Ascending aorta (tissue), 2 donors: ENCODE data around the gene ESPL1. TPM values are rescaled to one million over a fixed set of nuclear protein-coding genes. Genes with fewer than 3 reads are reported as not detected.
A peak's percentile ranks its signal among the peaks of the same experiment; 100 is the strongest.

ENCODE experiments used
- DNase-seq, 2 donors: peaks; one replicate each; pipeline ENCODE4 v3.0.0-alpha.2; 2019; ENCODE audit warnings: low spot score in 2 of 2
- H3K27ac ChIP-seq, 2 donors: fragments of 200-600 bp; sonication (generic); one replicate each; pipeline ENCODE4 v1.5.1; 2016 to 2017; ENCODE audit warnings: mild to moderate bottlenecking in 1 of 2
- H3K27me3 ChIP-seq: fragments of 200-600 bp; sonication (generic); one replicate; pipeline ENCODE4 v1.5.1; 2017
- H3K36me3 ChIP-seq, 2 donors: fragments of 200-600 bp; sonication (generic); one replicate each; pipeline ENCODE4 v1.5.1; 2016
- H3K4me1 ChIP-seq, 2 donors: fragments of 200-600 bp; sonication (generic); one replicate each; pipeline ENCODE4 v1.5.1; 2016 to 2017; ENCODE audit warnings: mild to moderate bottlenecking in 1 of 2
- H3K4me3 ChIP-seq, 2 donors: fragments of 200-600 bp; sonication (generic); one replicate each; pipeline ENCODE4 v1.5.1; 2016 to 2017; ENCODE audit warnings: mild to moderate bottlenecking in 1 of 2
- H3K9me3 ChIP-seq, 2 donors: fragments of 200-600 bp; sonication (generic); one replicate each; pipeline ENCODE4 v1.5.1; 2016
- CTCF ChIP-seq, 3 experiments: fragments of 200-600 bp in 2 of 3; fragments of 450-650 bp in 1 of 3; sonication (generic) in 2 of 3; IDR thresholded peaks; one replicate each; pipeline ENCODE4 v1.5.1; 2016 to 2019; ENCODE audit warnings: antibody characterized with exemption in 3 of 3, mild to moderate bottlenecking in 1 of 3, moderate library complexity in 1 of 3
- intact Hi-C: fragments of 100-400 bp; cut with DNase I; formaldehyde crosslinking; loops from one replicate; pipeline ENCODE4 v1.15.1; 2023
- total RNA-seq: library from RNA; depleted of rRNA; stranded (reverse); fragments of >200 nt; gene quantifications from one replicate; pipeline ENCODE4 v1.1.0, GENCODE V29; 2016

The ESPL1 gene
- total RNA-seq, 1 donor from 2014 or later, result not detected

GRCh38 chr12:53286448-53286847 is 18.3 kb downstream of the ESPL1 start:
- no peaks in the 10 kb centered on the region for H3K36me3 ChIP-seq
- no peak overlapping the region for H3K27ac ChIP-seq
- H3K27me3 ChIP-seq, result no peaks in the 10 kb centered on the region
- intact Hi-C loops, result no loop called here
- H3K9me3 ChIP-seq, result no peaks in the 10 kb centered on the region
- H3K4me3 ChIP-seq, result no peak overlapping the region
- H3K4me1 ChIP-seq, result no peaks in the 10 kb centered on the region
- no peak for TF ChIP-seq CTCF (IDR thresholded peaks at IDR 0.05)
- no peak for DNase-seq

- no peaks in the 10 kb centered on the region for H3K36me3 ChIP-seq
- peak; percentile 51 to 60 (median 60) for TF ChIP-seq CTCF (IDR thresholded peaks at IDR 0.05)
- no peak overlapping the region for H3K4me3 ChIP-seq
- H3K27me3 ChIP-seq, result no peaks in the 10 kb centered on the region
- no peaks in the 10 kb centered on the region for H3K4me1 ChIP-seq
- intact Hi-C loops, result loop anchor here (1.0 kb wide), 2 partner anchors 74 to 128 kb away; no protein-coding TSS in a partner anchor
- H3K9me3 ChIP-seq, result no peaks in the 10 kb centered on the region
- peak in 1 of 2 donors; percentile 77 for DNase-seq
- H3K27ac ChIP-seq, result no peak overlapping the region
Measured at GRCh38 chr12:53287741-53288216, 19.7 kb downstream of the ESPL1 start.

GRCh38 chr12:53288322-53288721 is 20.2 kb downstream of the ESPL1 start:
- no peak for TF ChIP-seq CTCF (IDR thresholded peaks at IDR 0.05)
- Histone ChIP-seq H3K27me3 (no peaks in the 10 kb centered on the region), H3K4me3 (no peak overlapping the region), H3K9me3 (no peaks in the 10 kb centered on the region), H3K27ac (no peak overlapping the region), H3K36me3 (no peaks in the 10 kb centered on the region), H3K4me1 (no peaks in the 10 kb centered on the region)
- intact Hi-C loops, result no loop called here
- DNase-seq, result no peak

GRCh38 chr12:53289891-53290290 is 21.8 kb downstream of the ESPL1 start:
- no peaks in the 10 kb centered on the region for H3K36me3 ChIP-seq
- peaks cover 0 to 3% of the 10 kb centered on the region in 2 donors for H3K4me1 ChIP-seq
- DNase-seq, result no peak
- H3K4me3 ChIP-seq, result no peak overlapping the region
- intact Hi-C loops, result no loop called here
- no peak overlapping the region for H3K27ac ChIP-seq
- no peak for TF ChIP-seq CTCF (IDR thresholded peaks at IDR 0.05)
- no peaks in the 10 kb centered on the region for H3K27me3 ChIP-seq
- no peaks in the 10 kb centered on the region for H3K9me3 ChIP-seq

- Histone ChIP-seq H3K27ac (no peak overlapping the region), H3K36me3 (no peaks in the 10 kb centered on the region), H3K27me3 (no peaks in the 10 kb centered on the region), H3K9me3 (no peaks in the 10 kb centered on the region), H3K4me3 (no peak overlapping the region), H3K4me1 (peaks cover 0 to 4% of the 10 kb centered on the region in 2 donors)
- TF ChIP-seq CTCF (IDR thresholded peaks at IDR 0.05), result no peak
- intact Hi-C loops, result no loop called here
- DNase-seq, result no peak
Measured at GRCh38 chr12:53290661-53291060, 22.6 kb downstream of the ESPL1 start.

GRCh38 chr12:53292426-53292825 is 24.3 kb downstream of the ESPL1 start:
- H3K4me1 ChIP-seq, result peaks cover 6 to 11% of the 10 kb centered on the region in 2 donors
- intact Hi-C loops, result no loop called here
- H3K27ac ChIP-seq, result no peak overlapping the region
- no peak for DNase-seq
- H3K36me3 ChIP-seq, result peaks cover 0 to under 1% of the 10 kb centered on the region in 2 donors
- no peak overlapping the region for H3K4me3 ChIP-seq
- TF ChIP-seq CTCF (IDR thresholded peaks at IDR 0.05), result no peak
- H3K9me3 ChIP-seq, result no peaks in the 10 kb centered on the region
- H3K27me3 ChIP-seq, result no peaks in the 10 kb centered on the region
